Measurements from ENCODE around the gene TEX53.

The TEX53 gene

DNA sequence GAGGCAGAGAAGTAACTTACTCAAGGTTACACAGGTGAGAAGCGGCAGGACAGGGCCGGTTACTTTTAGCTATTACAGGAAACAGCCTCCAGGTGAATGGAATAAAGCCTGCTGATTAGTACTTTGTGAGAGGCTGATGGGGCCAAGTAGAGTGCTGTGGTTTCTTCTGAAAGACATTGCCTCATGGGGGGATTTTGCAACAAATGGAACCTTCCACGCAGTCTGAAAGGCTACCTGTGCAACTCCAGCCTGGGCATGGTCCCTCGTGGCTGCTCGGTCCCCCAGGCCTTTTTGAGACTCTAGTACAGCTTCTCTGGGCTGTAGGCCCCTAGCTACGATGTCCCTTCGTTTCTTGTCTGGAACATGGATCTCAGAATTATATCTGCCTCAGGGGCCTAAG lies 44.5 kb downstream of the TEX53 start:
- Histone ChIP-seq H3K9me3 (ENCODE audit: insufficient read depth, low read length, severe bottlenecking) (no peaks in the 10 kb centered on the region), H3K9ac (ENCODE audit: low read depth, low read length) (peak overlapping the region; percentile 84), H3K27ac (ENCODE audit: low read length) (peak overlapping the region; percentile 52; the same call in 1 of the 2 replicates), H4K20me1 (ENCODE audit: insufficient read depth, low read length) (peaks cover 1% of the 10 kb centered on the region; the same call in 1 of the 2 replicates), H3K4me1 (ENCODE audit: insufficient read depth, low read length) (peaks cover 39% of the 10 kb centered on the region), H2AFZ (ENCODE audit: low read depth, low read length) (no peak overlapping the region), H3K79me2 (ENCODE audit: insufficient read depth, low read length) (peaks cover 70% of the 10 kb centered on the region), H3K36me3 (ENCODE audit: insufficient read depth, low read length) (peaks cover 12% of the 10 kb centered on the region), H3K4me3 (ENCODE audit: low read depth in 1 of 2, low read length in 2 of 2) (peak overlapping the region in 1 of 2 experiments; percentile 79; a peak in 2 of 4 replicates), H3K4me2 (ENCODE audit: insufficient read depth, low read length) (peak overlapping the region; percentile 92), H3K27me3 (ENCODE audit: insufficient read depth, low read length, poor library complexity) (no peaks in the 10 kb centered on the region)
- no peak for ATAC-seq (ENCODE audit: insufficient read depth, low read depth)
- no peak for DNase-seq
- no peak for TF ChIP-seq EZH2 (IDR thresholded peaks at IDR 0.05; ENCODE audit: borderline replicate concordance, low read depth, low read length, severe bottlenecking)
- TF ChIP-seq, protein P1, sequence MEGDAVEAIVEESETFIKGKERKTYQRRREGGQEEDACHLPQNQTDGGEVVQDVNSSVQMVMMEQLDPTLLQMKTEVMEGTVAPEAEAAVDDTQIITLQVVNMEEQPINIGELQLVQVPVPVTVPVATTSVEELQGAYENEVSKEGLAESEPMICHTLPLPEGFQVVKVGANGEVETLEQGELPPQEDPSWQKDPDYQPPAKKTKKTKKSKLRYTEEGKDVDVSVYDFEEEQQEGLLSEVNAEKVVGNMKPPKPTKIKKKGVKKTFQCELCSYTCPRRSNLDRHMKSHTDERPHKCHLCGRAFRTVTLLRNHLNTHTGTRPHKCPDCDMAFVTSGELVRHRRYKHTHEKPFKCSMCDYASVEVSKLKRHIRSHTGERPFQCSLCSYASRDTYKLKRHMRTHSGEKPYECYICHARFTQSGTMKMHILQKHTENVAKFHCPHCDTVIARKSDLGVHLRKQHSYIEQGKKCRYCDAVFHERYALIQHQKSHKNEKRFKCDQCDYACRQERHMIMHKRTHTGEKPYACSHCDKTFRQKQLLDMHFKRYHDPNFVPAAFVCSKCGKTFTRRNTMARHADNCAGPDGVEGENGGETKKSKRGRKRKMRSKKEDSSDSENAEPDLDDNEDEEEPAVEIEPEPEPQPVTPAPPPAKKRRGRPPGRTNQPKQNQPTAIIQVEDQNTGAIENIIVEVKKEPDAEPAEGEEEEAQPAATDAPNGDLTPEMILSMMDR (IDR thresholded peaks at IDR 0.05; ENCODE audit: borderline replicate concordance, extremely low read depth, low read length, poor library complexity, severe bottlenecking): no peak

DNA sequence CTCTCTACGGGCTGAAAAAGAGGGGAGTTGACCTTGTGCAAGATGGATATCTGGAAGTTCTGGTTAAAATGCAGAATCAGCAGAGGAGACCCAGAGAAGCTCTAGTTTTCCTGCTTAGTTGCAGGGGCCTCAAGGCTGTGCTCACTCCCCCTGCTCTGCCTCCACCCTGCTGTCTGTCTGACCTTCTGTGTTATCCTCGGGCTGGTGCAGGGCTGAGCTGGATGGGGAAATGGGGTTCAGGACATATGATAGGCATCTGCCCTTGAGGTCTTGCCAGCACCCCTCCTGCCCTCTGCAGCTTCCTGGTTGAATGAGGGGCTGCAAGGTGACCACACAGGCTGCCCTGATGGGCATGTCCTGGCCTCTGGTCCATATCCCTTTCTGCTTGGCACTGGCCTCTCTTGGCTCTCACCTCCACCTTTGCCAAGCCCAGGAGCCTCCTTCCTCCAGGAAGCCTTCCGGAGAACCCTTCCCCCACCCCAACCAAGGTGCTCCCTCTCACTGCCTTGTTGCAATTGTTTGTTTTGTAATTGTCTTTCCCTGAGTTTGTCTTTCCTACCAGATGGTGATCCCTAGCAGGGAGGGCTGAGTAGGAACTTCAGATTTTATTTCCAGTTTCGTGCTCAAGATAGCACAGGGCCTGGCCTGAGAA lies 45.2 kb downstream of the TEX53 start:
- Histone ChIP-seq H3K4me2 (ENCODE audit: insufficient read depth, low read length) (peak overlapping the region; percentile 92), H3K27me3 (ENCODE audit: insufficient read depth, low read length, poor library complexity) (no peaks in the 10 kb centered on the region), H3K9ac (ENCODE audit: low read depth, low read length) (peak overlapping the region; percentile 84), H3K27ac (ENCODE audit: low read length) (peak overlapping the region; percentile 96), H3K9me3 (ENCODE audit: insufficient read depth, low read length, severe bottlenecking) (no peaks in the 10 kb centered on the region), H3K36me3 (ENCODE audit: insufficient read depth, low read length) (peaks cover 5% of the 10 kb centered on the region), H4K20me1 (ENCODE audit: insufficient read depth, low read length) (no peaks in the 10 kb centered on the region; the same call in 1 of the 2 replicates), H3K79me2 (ENCODE audit: insufficient read depth, low read length) (peaks cover 64% of the 10 kb centered on the region), H2AFZ (ENCODE audit: low read depth, low read length) (peak overlapping the region; percentile 78), H3K4me1 (ENCODE audit: insufficient read depth, low read length) (peaks cover 39% of the 10 kb centered on the region), H3K4me3 (ENCODE audit: low read depth in 1 of 2, low read length in 2 of 2) (peak overlapping the region; percentile 63 to 79; a peak in 3 of 4 replicates)
- ATAC-seq (ENCODE audit: insufficient read depth, low read depth) (peak; percentile 32), DNase-seq (peak; percentile 9)
- TF ChIP-seq EZH2 (IDR thresholded peaks at IDR 0.05; ENCODE audit: borderline replicate concordance, low read depth, low read length, severe bottlenecking): no peak
- TF ChIP-seq, protein P1 (IDR thresholded peaks at IDR 0.05; ENCODE audit: borderline replicate concordance, extremely low read depth, low read length, poor library complexity, severe bottlenecking): no peak

DNA sequence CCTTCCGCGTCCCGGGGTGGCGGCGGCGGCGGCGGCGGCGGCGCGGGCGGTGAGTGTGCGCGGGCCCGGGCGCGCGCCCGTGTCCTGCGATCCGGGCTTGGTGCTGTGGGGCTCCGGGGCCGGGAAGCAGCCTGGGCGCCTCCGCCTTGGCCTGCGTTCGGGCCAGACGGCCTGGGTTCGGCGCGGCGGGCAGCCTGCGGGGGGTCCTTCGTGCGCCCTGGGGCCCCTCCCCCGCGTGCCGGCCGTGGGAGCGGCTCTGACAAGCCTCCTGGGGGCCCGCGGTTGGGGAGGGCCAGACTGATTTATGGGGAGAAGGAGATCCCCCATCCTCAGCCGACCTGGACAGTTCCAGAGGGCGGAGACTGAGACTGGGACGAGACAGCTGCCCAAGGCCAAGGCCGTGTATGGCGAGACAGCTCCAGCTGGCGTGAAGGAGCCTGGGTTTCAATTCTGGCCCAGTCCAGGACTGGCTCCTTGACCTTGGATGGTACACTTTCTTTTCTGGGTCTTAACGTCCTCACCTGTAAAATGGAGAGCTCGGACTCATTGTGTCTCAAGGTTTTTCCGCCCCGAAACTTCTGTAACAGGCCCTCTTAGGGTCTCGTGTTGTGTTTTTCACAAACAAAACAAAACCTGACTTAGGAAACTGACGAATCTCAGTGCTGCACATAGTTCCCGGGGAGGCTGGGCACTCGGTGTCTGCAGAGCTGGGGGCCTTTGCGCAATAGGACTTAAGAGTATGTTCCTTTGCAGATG lies 45.9 kb downstream of the TEX53 start:
- TF ChIP-seq EZH2 (IDR thresholded peaks at IDR 0.05; ENCODE audit: borderline replicate concordance, low read depth, low read length, severe bottlenecking): no peak
- TF ChIP-seq, protein P1 (IDR thresholded peaks at IDR 0.05; ENCODE audit: borderline replicate concordance, extremely low read depth, low read length, poor library complexity, severe bottlenecking): no peak
- H3K9me3 ChIP-seq (ENCODE audit: insufficient read depth, low read length, severe bottlenecking): no peaks in the 10 kb centered on the region
- H3K27me3 ChIP-seq (ENCODE audit: insufficient read depth, low read length, poor library complexity): no peaks in the 10 kb centered on the region
- peak overlapping the region; percentile 96 for H3K27ac ChIP-seq (ENCODE audit: low read length)
- ATAC-seq (ENCODE audit: insufficient read depth, low read depth) (peak; percentile 60), DNase-seq (peak; percentile 54)
- peaks cover 57% of the 10 kb centered on the region for H3K79me2 ChIP-seq (ENCODE audit: insufficient read depth, low read length)
- H3K4me1 ChIP-seq (ENCODE audit: insufficient read depth, low read length): peaks cover 39% of the 10 kb centered on the region
- H4K20me1 ChIP-seq (ENCODE audit: insufficient read depth, low read length): no peaks in the 10 kb centered on the region; the same call in 1 of the 2 replicates
- peak overlapping the region; percentile 84 for H3K9ac ChIP-seq (ENCODE audit: low read depth, low read length)
- H3K36me3 ChIP-seq (ENCODE audit: insufficient read depth, low read length): no peaks in the 10 kb centered on the region; the same call in none of the 2 replicates
- peak overlapping the region; percentile 63 to 79; a peak in 3 of 4 replicates for H3K4me3 ChIP-seq (ENCODE audit: low read depth in 1 of 2, low read length in 2 of 2)
- H3K4me2 ChIP-seq (ENCODE audit: insufficient read depth, low read length): peak overlapping the region; percentile 92
- peak overlapping the region; percentile 78 for H2AFZ ChIP-seq (ENCODE audit: low read depth, low read length)
